Gastroesophageal sphincter (tissue), 4 donors: ENCODE measurements around the gene RAD51D. TPM values are rescaled to one million over a fixed set of nuclear protein-coding genes. Genes with fewer than 3 reads are reported as not detected.

Source experiments
- ATAC-seq: fragments of 150-250 bp; one replicate; pipeline ENCODE4 v1.9.1; 2016; ENCODE audit warnings: mild to moderate bottlenecking, moderate library complexity
- H3K27ac ChIP-seq, 4 donors: fragments of 200-600 bp; sonication (generic) in 3 of 4; 1 replicate in 3 of 4; 2 replicates in 1 of 4; pipeline ENCODE4 v1.5.1; 2016 to 2019
- H3K27me3 ChIP-seq: fragments of 200-600 bp; sonication (generic); one replicate; pipeline ENCODE4 v1.5.1; 2019
- H3K36me3 ChIP-seq, 2 donors: fragments of 200-600 bp; sonication (generic); one replicate each; pipeline ENCODE4 v1.5.1; 2019; ENCODE audit warnings: control low read depth in 1 of 2
- H3K4me1 ChIP-seq, 3 donors: fragments of 200-600 bp; sonication (generic); 1 replicate in 2 of 3; 2 replicates in 1 of 3; pipeline ENCODE4 v1.5.1; 2016 to 2019; ENCODE audit warnings: control low read depth in 2 of 3
- H3K4me3 ChIP-seq, 2 donors: fragments of 200-600 bp; sonication (generic); one replicate each; pipeline ENCODE4 v1.5.1; 2019; ENCODE audit warnings: mild to moderate bottlenecking in 1 of 2, moderate library complexity in 1 of 2
- H3K9me3 ChIP-seq, 3 donors: fragments of 200-600 bp; sonication (generic); one replicate each; pipeline ENCODE4 v1.5.1; 2017 to 2019; ENCODE audit warnings: control low read depth in 2 of 3
- EP300 ChIP-seq: sonication (generic); formaldehyde crosslinking; IDR thresholded peaks from one replicate; pipeline ENCODE4 v1.6.1; 2017; ENCODE audit warnings: antibody characterized with exemption, mild to moderate bottlenecking
- POLR2A ChIP-seq, 2 donors: fragments of 450-650 bp; IDR thresholded peaks; one replicate each; pipeline ENCODE4 v1.6.1; 2017; ENCODE audit warnings: antibody characterized with exemption in 2 of 2, mild to moderate bottlenecking in 2 of 2, moderate library complexity in 1 of 2
- POLR2AphosphoS5 ChIP-seq: sonication (generic); formaldehyde crosslinking; IDR thresholded peaks from one replicate; pipeline ENCODE4 v1.6.1; 2017; ENCODE audit warnings: antibody characterized with exemption
- WGBS, 2 donors: methylation state at CpG; one replicate each; pipeline ENCODE4 v1.1.5; 2018; ENCODE audit warnings: low coverage in 1 of 2; 5-methylcytosine and 5-hydroxymethylcytosine counted together
- total RNA-seq, 4 donors: library from RNA; depleted of rRNA; stranded (reverse); fragments of >200 nt; gene quantifications; one replicate each; pipeline ENCODE4 v1.1.0, GENCODE V29; 2016
- TF ChIP-seq, protein P1 (sequence below), 4 experiments: fragments of 200-600 bp in 2 of 4; fragments of 450-650 bp in 2 of 4; sonication (generic) in 1 of 4; IDR thresholded peaks; one replicate each; pipeline ENCODE4 v1.5.1; 2017 to 2019; ENCODE audit warnings: antibody characterized with exemption in 4 of 4, mild to moderate bottlenecking in 2 of 4, moderate library complexity in 2 of 4

The RAD51D gene
- total RNA-seq, 4 donors from 2014 or later, result 5.1 to 11.1 (median 9.1) TPM

DNA sequence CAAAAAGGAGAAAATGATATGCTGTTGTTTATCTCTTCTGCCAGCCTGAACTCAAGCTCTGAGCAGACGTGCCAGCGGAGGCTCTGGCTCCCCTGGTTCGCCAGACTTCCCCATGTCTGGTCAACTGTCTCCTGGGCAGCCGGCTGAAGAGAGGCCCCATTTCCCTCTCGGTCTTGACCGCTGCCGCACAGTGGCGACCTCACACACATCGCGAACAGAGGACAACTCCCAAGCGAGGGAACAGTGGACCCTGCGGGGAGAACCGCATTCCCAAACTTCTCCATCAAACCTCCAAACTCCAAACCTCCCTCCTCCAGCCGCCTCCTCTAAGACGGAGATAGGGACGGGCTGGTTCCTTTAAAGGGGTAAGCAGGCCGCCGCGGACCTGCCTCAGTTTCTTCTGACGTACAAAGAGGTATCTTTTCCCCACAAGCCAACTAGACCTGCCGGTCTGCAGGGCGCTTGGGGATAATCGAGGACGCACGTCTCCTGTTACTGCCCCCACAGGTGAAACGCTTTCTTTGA lies 31.2 kb downstream of the RAD51D start:
- H3K36me3 ChIP-seq, result no peaks in the 10 kb centered on the region
- TF ChIP-seq, protein P1, sequence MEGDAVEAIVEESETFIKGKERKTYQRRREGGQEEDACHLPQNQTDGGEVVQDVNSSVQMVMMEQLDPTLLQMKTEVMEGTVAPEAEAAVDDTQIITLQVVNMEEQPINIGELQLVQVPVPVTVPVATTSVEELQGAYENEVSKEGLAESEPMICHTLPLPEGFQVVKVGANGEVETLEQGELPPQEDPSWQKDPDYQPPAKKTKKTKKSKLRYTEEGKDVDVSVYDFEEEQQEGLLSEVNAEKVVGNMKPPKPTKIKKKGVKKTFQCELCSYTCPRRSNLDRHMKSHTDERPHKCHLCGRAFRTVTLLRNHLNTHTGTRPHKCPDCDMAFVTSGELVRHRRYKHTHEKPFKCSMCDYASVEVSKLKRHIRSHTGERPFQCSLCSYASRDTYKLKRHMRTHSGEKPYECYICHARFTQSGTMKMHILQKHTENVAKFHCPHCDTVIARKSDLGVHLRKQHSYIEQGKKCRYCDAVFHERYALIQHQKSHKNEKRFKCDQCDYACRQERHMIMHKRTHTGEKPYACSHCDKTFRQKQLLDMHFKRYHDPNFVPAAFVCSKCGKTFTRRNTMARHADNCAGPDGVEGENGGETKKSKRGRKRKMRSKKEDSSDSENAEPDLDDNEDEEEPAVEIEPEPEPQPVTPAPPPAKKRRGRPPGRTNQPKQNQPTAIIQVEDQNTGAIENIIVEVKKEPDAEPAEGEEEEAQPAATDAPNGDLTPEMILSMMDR (IDR thresholded peaks at IDR 0.05), result no peak
- TF ChIP-seq EP300, result no peak
- no peak for TF ChIP-seq POLR2AphosphoS5
- no peak for TF ChIP-seq POLR2A (IDR thresholded peaks at IDR 0.05)
- peak overlapping the region; percentile 82 to 99 for H3K4me3 ChIP-seq
- peak overlapping the region; percentile 66 to 94 (median 88) for H3K27ac ChIP-seq
- peak; percentile 51 for ATAC-seq
- 0% methylated on average over 10 to 11 of the region's 26 CpGs for WGBS, 2 donors
- H3K27me3 ChIP-seq, result no peaks in the 10 kb centered on the region
- no peaks in the 10 kb centered on the region for H3K9me3 ChIP-seq
- H3K4me1 ChIP-seq, result peaks cover 0 to 25% (median 5%) of the 10 kb centered on the region in 3 donors

DNA sequence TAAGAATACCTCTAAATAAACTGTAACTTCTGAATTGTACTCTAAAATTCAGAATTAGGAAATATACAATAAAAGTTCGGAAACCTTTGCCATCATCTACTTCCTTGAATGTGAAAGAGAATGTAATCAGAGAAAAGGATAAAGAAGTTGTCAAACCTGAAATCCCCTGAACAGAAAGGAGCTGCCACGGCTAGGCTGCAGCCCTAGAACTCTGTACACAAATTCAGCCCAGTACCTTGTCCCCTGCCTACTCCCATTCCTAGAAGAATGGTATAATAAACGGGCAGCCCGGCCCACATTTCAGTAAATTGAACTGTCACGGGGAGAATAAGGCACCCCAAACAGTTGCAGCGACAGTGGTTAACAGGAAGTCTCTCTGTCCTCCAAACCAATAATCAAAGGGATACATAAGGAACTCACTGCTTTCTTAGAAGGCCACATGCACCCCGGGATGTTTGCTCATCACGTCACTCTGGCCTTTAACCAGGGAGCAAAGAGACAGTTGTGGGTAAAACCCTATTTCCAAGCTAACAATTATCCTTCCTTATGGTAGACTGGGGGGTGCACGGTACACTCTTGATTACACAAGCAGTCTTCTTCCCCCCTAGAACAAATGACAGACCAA lies 31.8 kb downstream of the RAD51D start:
- Histone ChIP-seq H3K27me3 (no peaks in the 10 kb centered on the region), H3K9me3 (no peaks in the 10 kb centered on the region), H3K4me3 (peak overlapping the region; percentile 82 to 99), H3K27ac (peak overlapping the region; percentile 66 to 94 (median 88)), H3K36me3 (no peaks in the 10 kb centered on the region), H3K4me1 (peaks cover 0 to 26% (median 5%) of the 10 kb centered on the region in 3 donors)
- no peak for TF ChIP-seq EP300
- no peak for ATAC-seq
- 20 to 32% methylated on average over 3 to 8 of the region's 9 CpGs for WGBS, 2 donors

GRCh38 chr17:35086931-35087573 lies 32.6 kb downstream of the RAD51D start:
- no peaks in the 10 kb centered on the region for H3K36me3 ChIP-seq
- H3K27me3 ChIP-seq, result no peaks in the 10 kb centered on the region
- H3K4me1 ChIP-seq, result peaks cover 2 to 34% (median 5%) of the 10 kb centered on the region in 3 donors
- H3K9me3 ChIP-seq, result no peaks in the 10 kb centered on the region
- no peak overlapping the region for H3K27ac ChIP-seq
- TF ChIP-seq EP300 (no peak), POLR2AphosphoS5 (no peak), POLR2A (IDR thresholded peaks at IDR 0.05) (no peak)
- TF ChIP-seq, protein P1 (IDR thresholded peaks at IDR 0.05), result no peak
- no peak for ATAC-seq
- H3K4me3 ChIP-seq, result no peak overlapping the region
- 67 to 84% methylated on average over 3 to 8 of the region's 8 CpGs for WGBS, 2 donors

DNA sequence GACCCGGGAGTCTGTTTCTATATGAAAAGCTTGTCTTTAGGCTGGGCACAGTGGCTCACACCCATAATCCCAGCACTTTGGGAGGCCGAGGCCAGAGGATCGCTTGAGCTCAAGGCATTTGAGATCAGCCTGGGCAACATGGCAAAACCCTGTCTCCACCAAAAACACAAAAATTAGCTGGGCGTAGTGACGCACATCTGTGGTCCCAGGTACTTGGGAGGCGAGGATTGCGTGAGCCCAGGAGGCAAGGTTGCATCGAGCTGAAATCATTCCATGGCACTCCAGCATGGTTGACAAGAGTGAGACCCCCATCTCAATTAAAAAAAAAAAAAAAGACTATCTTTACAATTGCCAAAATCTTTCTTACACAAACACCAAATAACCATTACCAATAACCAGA lies 33.5 kb downstream of the RAD51D start:
- no peaks in the 10 kb centered on the region for H3K27me3 ChIP-seq
- no peak for TF ChIP-seq POLR2AphosphoS5
- TF ChIP-seq, protein P1 (IDR thresholded peaks at IDR 0.05), result no peak
- TF ChIP-seq EP300, result no peak
- TF ChIP-seq POLR2A (IDR thresholded peaks at IDR 0.05), result no peak
- no peaks in the 10 kb centered on the region for H3K9me3 ChIP-seq
- no peaks in the 10 kb centered on the region for H3K36me3 ChIP-seq
- no peak overlapping the region for H3K27ac ChIP-seq
- ATAC-seq, result no peak
- H3K4me1 ChIP-seq, result peaks cover 5 to 43% (median 6%) of the 10 kb centered on the region in 3 donors
- H3K4me3 ChIP-seq, result no peak overlapping the region
- WGBS, 2 donors, result 84 to 97% methylated on average over 6 to 7 of the region's 8 CpGs

GRCh38 chr17:35084987-35085386 lies 34.7 kb downstream of the RAD51D start:
- no peaks in the 10 kb centered on the region for H3K27me3 ChIP-seq
- no peak for TF ChIP-seq EP300
- no peak for TF ChIP-seq POLR2A (IDR thresholded peaks at IDR 0.05)
- TF ChIP-seq, protein P1 (IDR thresholded peaks at IDR 0.05), result no peak
- no peak for TF ChIP-seq POLR2AphosphoS5
- no peaks in the 10 kb centered on the region for H3K36me3 ChIP-seq
- no peak overlapping the region for H3K27ac ChIP-seq
- H3K9me3 ChIP-seq, result no peaks in the 10 kb centered on the region
- no peak for ATAC-seq
- no peak overlapping the region for H3K4me3 ChIP-seq
- WGBS, 2 donors, result 53 to 56% methylated on average over 2 of the region's 2 CpGs
- H3K4me1 ChIP-seq, result peaks cover 5 to 45% (median 6%) of the 10 kb centered on the region in 3 donors
